ENCODE measurements around the gene ZNF341. TPM values are rescaled to one million over a fixed set of nuclear protein-coding genes. Genes with fewer than 3 reads are reported as not detected.

The ZNF341 gene
- total and polyA plus RNA-seq, 4 donors: 2.1 to 4.3 (median 3.4) TPM

DNA sequence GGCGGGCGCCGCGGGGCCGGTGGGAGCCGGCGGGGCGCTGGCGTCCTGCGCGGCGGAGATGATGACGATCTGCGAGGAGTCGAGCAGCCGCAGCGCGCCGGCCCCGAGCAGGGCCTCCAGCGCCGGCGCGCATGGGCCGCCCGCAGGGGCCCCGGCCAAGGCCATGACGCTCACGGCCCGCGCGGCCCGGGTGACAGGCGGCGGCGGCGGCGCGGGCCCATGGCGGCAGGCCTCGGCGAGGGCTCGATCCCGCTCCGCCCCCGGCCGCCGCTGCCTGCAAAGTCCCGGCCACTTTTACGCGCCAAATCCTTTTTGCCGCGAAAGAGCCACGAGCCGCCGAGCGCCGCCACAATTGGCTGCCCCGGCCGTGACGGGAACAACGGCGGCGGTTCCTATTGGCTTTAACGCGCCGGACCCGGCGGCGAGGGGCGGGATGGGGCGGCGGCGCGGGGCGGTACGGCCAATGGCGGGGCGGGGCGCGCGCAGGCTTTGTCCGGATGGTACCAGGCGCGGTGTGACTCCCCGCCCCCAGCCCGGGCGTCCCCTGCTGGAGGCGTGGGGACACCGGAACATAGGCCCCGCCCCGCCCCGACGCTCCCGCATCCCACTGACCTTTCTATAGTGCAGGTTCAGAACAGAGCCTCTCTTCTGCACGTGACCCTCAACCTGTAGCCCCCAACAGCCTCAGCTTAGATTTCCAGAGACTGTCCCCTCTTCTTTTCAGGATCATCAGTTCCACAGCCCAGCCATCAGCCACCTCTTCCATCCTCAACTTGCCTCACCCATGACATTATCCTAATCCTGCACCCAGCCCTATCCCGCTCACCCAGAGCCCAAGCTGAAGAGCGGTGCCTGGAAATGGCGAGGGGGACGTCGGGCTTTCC, 45.5 kb upstream of the ZNF341 start, which contains the start of gene E2F1:
E2F1 (minus strand) TSS at position 286 of the 884 bp plus-strand sequence; CDS start at position 165, 121 bp downstream.
- Histone ChIP-seq H3K4me1 (ENCODE audit: control insufficient read depth in 5 of 5, insufficient read depth in 5 of 5, low read length in 5 of 5) (peaks cover 0 to 28% (median 18%) of the 10 kb centered on the region in 5 donors), H3K27ac (ENCODE audit: low read depth in 1 of 2, low read length in 1 of 2) (peak within 1 kb of the TSS in 1 of 2 donors; percentile 50), H3K9me3 (ENCODE audit: control insufficient read depth in 4 of 4, insufficient read depth in 3 of 4, low read length in 3 of 4) (no peaks in the 10 kb centered on the region), H3K4me3 (peak within 1 kb of the TSS; percentile 36), H3K27me3 (ENCODE audit: control insufficient read depth in 3 of 3, insufficient read depth in 3 of 3, low read length in 2 of 3) (no peaks in the 10 kb centered on the region), H3K36me3 (ENCODE audit: control insufficient read depth in 4 of 4, insufficient read depth in 4 of 4, low read length in 4 of 4) (no peaks in the 10 kb centered on the region), H3K9ac (ENCODE audit: insufficient read depth in 1 of 2, low read length in 2 of 2) (no peak within 1 kb of the TSS)
- 2 to 3% methylated on average over 56 to 101 of the region's 101 CpGs for WGBS, 2 donors
- TF ChIP-seq, protein P1, sequence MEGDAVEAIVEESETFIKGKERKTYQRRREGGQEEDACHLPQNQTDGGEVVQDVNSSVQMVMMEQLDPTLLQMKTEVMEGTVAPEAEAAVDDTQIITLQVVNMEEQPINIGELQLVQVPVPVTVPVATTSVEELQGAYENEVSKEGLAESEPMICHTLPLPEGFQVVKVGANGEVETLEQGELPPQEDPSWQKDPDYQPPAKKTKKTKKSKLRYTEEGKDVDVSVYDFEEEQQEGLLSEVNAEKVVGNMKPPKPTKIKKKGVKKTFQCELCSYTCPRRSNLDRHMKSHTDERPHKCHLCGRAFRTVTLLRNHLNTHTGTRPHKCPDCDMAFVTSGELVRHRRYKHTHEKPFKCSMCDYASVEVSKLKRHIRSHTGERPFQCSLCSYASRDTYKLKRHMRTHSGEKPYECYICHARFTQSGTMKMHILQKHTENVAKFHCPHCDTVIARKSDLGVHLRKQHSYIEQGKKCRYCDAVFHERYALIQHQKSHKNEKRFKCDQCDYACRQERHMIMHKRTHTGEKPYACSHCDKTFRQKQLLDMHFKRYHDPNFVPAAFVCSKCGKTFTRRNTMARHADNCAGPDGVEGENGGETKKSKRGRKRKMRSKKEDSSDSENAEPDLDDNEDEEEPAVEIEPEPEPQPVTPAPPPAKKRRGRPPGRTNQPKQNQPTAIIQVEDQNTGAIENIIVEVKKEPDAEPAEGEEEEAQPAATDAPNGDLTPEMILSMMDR (IDR thresholded peaks at IDR 0.05; ENCODE audit: control extremely low read depth, extremely low read depth): peak; percentile 16
- ATAC-seq (ENCODE audit: insufficient read depth, low FRiP score) (peak; percentile 99), DNase-seq (peak; percentile 95 to 97 (median 97))

DNA sequence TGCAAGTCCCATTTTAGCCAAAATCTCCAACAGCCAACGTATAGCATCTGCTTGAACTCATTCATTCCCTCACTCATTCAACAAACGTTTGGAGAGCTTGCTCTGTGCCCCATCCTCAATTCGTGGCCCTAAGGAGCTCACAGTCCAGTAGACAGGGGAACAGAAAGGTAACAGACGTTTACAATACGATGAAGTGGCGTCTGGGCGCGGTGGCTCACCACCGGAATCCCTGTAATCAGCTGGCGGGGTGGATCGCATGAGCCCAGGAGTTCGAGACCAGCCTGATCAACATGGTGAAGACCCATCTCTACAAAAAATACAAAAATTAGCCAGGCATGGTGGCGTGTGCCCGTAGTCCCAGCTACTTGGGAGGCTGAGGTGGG, 44.8 kb upstream of the ZNF341 start:
- Histone ChIP-seq H3K36me3 (ENCODE audit: control insufficient read depth in 4 of 4, insufficient read depth in 4 of 4, low read length in 4 of 4) (no peaks in the 10 kb centered on the region), H3K9ac (ENCODE audit: insufficient read depth in 1 of 2, low read length in 2 of 2) (no peak overlapping the region), H3K27ac (ENCODE audit: low read depth in 1 of 2, low read length in 1 of 2) (peak overlapping the region in 1 of 2 donors; percentile 50), H3K9me3 (ENCODE audit: control insufficient read depth in 4 of 4, insufficient read depth in 3 of 4, low read length in 3 of 4) (no peaks in the 10 kb centered on the region), H3K27me3 (ENCODE audit: control insufficient read depth in 3 of 3, insufficient read depth in 3 of 3, low read length in 2 of 3) (no peaks in the 10 kb centered on the region), H3K4me1 (ENCODE audit: control insufficient read depth in 5 of 5, insufficient read depth in 5 of 5, low read length in 5 of 5) (peaks cover 0 to 28% (median 18%) of the 10 kb centered on the region in 5 donors), H3K4me3 (no peak overlapping the region)
- no peak for DNase-seq
- 77 to 85% methylated on average over 14 of the region's 14 CpGs for WGBS, 2 donors
- TF ChIP-seq, protein P1 (IDR thresholded peaks at IDR 0.05; ENCODE audit: control extremely low read depth, extremely low read depth): no peak
- ATAC-seq (ENCODE audit: insufficient read depth, low FRiP score): no peak

DNA sequence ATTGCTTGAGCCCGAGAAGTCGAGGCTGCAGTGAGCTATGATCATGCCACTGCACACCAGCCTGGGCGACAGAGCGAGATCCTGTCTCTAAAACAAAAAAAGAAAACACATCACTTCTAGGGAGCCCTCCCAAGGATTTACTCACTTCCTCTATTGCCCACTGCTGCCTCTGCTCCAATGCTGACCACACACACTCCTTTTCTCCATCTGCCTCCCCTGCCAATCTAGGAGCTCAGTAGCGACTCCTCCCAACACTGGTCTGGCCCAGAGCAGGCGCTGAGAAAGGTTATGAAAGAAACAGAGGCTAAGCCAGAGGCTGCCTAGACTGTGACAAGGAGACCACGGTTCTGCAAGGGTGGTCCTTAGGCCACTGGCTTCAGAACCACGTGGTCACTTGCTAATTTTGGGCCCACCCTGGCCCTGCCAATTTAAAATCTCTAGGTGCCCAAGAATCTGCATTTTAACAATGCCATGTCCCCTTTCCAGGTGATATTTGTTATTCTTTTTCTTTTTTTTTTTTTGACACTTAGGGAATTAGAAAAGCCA, 44.4 kb upstream of the ZNF341 start:
- Histone ChIP-seq H3K4me3 (no peak overlapping the region), H3K27ac (ENCODE audit: low read depth in 1 of 2, low read length in 1 of 2) (peak overlapping the region in 1 of 2 donors; percentile 13)
- WGBS, 2 donors: 68 to 70% methylated on average over 8 of the region's 8 CpGs

More for the DNA sequence above, 44.4 kb upstream of the ZNF341 start:
- Histone ChIP-seq H3K36me3 (ENCODE audit: control insufficient read depth in 4 of 4, insufficient read depth in 4 of 4, low read length in 4 of 4) (no peaks in the 10 kb centered on the region), H3K9me3 (ENCODE audit: control insufficient read depth in 4 of 4, insufficient read depth in 3 of 4, low read length in 3 of 4) (no peaks in the 10 kb centered on the region), H3K9ac (ENCODE audit: insufficient read depth in 1 of 2, low read length in 2 of 2) (no peak overlapping the region), H3K4me1 (ENCODE audit: control insufficient read depth in 5 of 5, insufficient read depth in 5 of 5, low read length in 5 of 5) (peaks cover 0 to 25% (median 18%) of the 10 kb centered on the region in 5 donors), H3K27me3 (ENCODE audit: control insufficient read depth in 3 of 3, insufficient read depth in 3 of 3, low read length in 2 of 3) (no peaks in the 10 kb centered on the region)
- ATAC-seq (ENCODE audit: insufficient read depth, low FRiP score) (no peak), DNase-seq (no peak)
- TF ChIP-seq, protein P1 (IDR thresholded peaks at IDR 0.05; ENCODE audit: control extremely low read depth, extremely low read depth): no peak

Measured in lung (tissue), 12 donors.